ENCODE results near the gene CCDC196.
"Not testable (repeated sequence)": the region's sequence is repeated elsewhere in the genome, so short reads cannot be mapped to it uniquely, and the experiment has no call there.

Gene CCDC196

GRCh38 chr14:66493750-66494149 lies 7.6 kb downstream of the CCDC196 start:
- in situ Hi-C loops (cut with HindIII; ENCODE audit: low sequenced_read_pairs): no loop called here

GRCh38 chr14:66495218-66496098 lies 9.3 kb downstream of the CCDC196 start:
- in situ Hi-C loops (cut with HindIII; ENCODE audit: low sequenced_read_pairs): no loop called here

GRCh38 chr14:66496188-66496807 lies 10.1 kb downstream of the CCDC196 start:
- in situ Hi-C loops (cut with HindIII; ENCODE audit: low sequenced_read_pairs): no loop called here

- in situ Hi-C loops (cut with HindIII; ENCODE audit: low sequenced_read_pairs): no loop called here
Observed at GRCh38 chr14:66496911-66497310, 10.7 kb downstream of the CCDC196 start.

GRCh38 chr14:66498311-66498710 lies 12.1 kb downstream of the CCDC196 start:
- in situ Hi-C loops (cut with HindIII; ENCODE audit: low sequenced_read_pairs): no loop called here

- in situ Hi-C loops (cut with HindIII; ENCODE audit: low sequenced_read_pairs): no loop called here
Observed at GRCh38 chr14:66501592-66501991, 15.4 kb downstream of the CCDC196 start.

- in situ Hi-C loops (cut with HindIII; ENCODE audit: low sequenced_read_pairs): not testable (repeated sequence)
Observed at GRCh38 chr14:66502836-66503235, 16.7 kb downstream of the CCDC196 start.

GRCh38 chr14:66503532-66503931 lies 17.4 kb downstream of the CCDC196 start:
- in situ Hi-C loops (cut with HindIII; ENCODE audit: low sequenced_read_pairs): no loop called here

- in situ Hi-C loops (cut with HindIII; ENCODE audit: low sequenced_read_pairs): no loop called here
Observed at GRCh38 chr14:66507181-66507721, 21.1 kb downstream of the CCDC196 start.

- in situ Hi-C loops (cut with HindIII; ENCODE audit: low sequenced_read_pairs): no loop called here
Observed at GRCh38 chr14:66507722-66508546, 21.8 kb downstream of the CCDC196 start, which contains the start of gene GPHN. Gene GPHN (plus strand): TSS chr14:66508147.

- in situ Hi-C loops (cut with HindIII; ENCODE audit: low sequenced_read_pairs): no loop called here
Observed at GRCh38 chr14:66508547-66508845, 22.3 kb downstream of the CCDC196 start.

- in situ Hi-C loops (cut with HindIII; ENCODE audit: low sequenced_read_pairs): no loop called here
Observed at GRCh38 chr14:66508846-66509621, 22.9 kb downstream of the CCDC196 start.

- in situ Hi-C loops (cut with HindIII; ENCODE audit: low sequenced_read_pairs): no loop called here
Observed at GRCh38 chr14:66509874-66510273, 23.7 kb downstream of the CCDC196 start.

- in situ Hi-C loops (cut with HindIII; ENCODE audit: low sequenced_read_pairs): no loop called here
Observed at GRCh38 chr14:66511849-66512248, 25.7 kb downstream of the CCDC196 start.

- in situ Hi-C loops (cut with HindIII; ENCODE audit: low sequenced_read_pairs): no loop called here
Observed at GRCh38 chr14:66514213-66514612, 28.0 kb downstream of the CCDC196 start.

- in situ Hi-C loops (cut with HindIII; ENCODE audit: low sequenced_read_pairs): no loop called here
Observed at GRCh38 chr14:66530526-66530925, 44.4 kb downstream of the CCDC196 start.

GRCh38 chr14:66539034-66539433 lies 52.9 kb downstream of the CCDC196 start:
- in situ Hi-C loops (cut with HindIII; ENCODE audit: low sequenced_read_pairs): no loop called here

- in situ Hi-C loops (cut with HindIII; ENCODE audit: low sequenced_read_pairs): no loop called here
Observed at GRCh38 chr14:66540038-66540437, 53.9 kb downstream of the CCDC196 start.

- in situ Hi-C loops (cut with HindIII; ENCODE audit: low sequenced_read_pairs): no loop called here
Observed at GRCh38 chr14:66541627-66542026, 55.5 kb downstream of the CCDC196 start.

GRCh38 chr14:66543996-66544395 lies 57.8 kb downstream of the CCDC196 start:
- in situ Hi-C loops (cut with HindIII; ENCODE audit: low sequenced_read_pairs): no loop called here
